Prostate gland (tissue), 2 donors: Measurements from ENCODE around the gene SBSN. TPM values are rescaled to one million over a fixed set of nuclear protein-coding genes. Genes with fewer than 3 reads are reported as not detected.

Experiments used
- DNase-seq: peaks from one replicate; pipeline ENCODE4 v3.0.0-alpha.2; 2019; ENCODE audit warnings: low spot score
- H3K27ac ChIP-seq, 2 donors: fragments of 200-600 bp; sonication (generic); 2 replicates each; pipeline ENCODE4 v1.5.1; 2017 to 2019
- H3K27me3 ChIP-seq: fragments of 200-600 bp; sonication (generic); replicated peaks from 2 replicates; pipeline ENCODE4 v1.5.1; 2019; ENCODE audit not compliant: insufficient read depth
- H3K36me3 ChIP-seq, 2 donors: fragments of 200-600 bp; sonication (generic); 1 replicate in 1 of 2; 2 replicates in 1 of 2; pipeline versions ENCODE4 v1.5.1 to v1.8.1; 2017 to 2019
- H3K4me1 ChIP-seq: fragments of 200-600 bp; sonication (generic); replicated peaks from 2 replicates; pipeline ENCODE4 v1.5.1; 2019
- H3K4me3 ChIP-seq, 2 donors: fragments of 200-600 bp; sonication (generic); 2 replicates each; pipeline ENCODE4 v1.5.1; 2017 to 2019
- H3K9me3 ChIP-seq: fragments of 200-600 bp; sonication (generic); 2 replicates; pipeline ENCODE4 v1.5.1; 2017
- CTCF ChIP-seq, 4 experiments: fragments of 200-600 bp in 2 of 4; fragments of 450-650 bp in 2 of 4; sonication (generic) in 2 of 4; IDR thresholded peaks; 1 replicate in 3 of 4; 2 replicates in 1 of 4; pipeline ENCODE4 v1.5.1; 2016 to 2019; ENCODE audit warnings: antibody characterized with exemption in 4 of 4, mild to moderate bottlenecking in 2 of 4, moderate library complexity in 2 of 4
- POLR2A ChIP-seq: fragments of 450-650 bp; IDR thresholded peaks from one replicate; pipeline ENCODE4 v1.6.1; 2016; ENCODE audit warnings: antibody characterized with exemption, mild to moderate bottlenecking
- POLR2AphosphoS5 ChIP-seq: sonication (generic); formaldehyde crosslinking; IDR thresholded peaks from one replicate; pipeline ENCODE4 v1.6.1; 2017; ENCODE audit warnings: antibody characterized with exemption
- WGBS: methylation state at CpG from one replicate; pipeline ENCODE4 v1.1.5; 2018; 5-methylcytosine and 5-hydroxymethylcytosine counted together
- intact Hi-C: fragments of 100-400 bp; cut with DNase I; formaldehyde crosslinking; loops from one replicate; pipeline ENCODE4 v1.14.2; 2022
- total RNA-seq, 2 donors: library from RNA; depleted of rRNA; stranded (reverse); fragments of >200 nt; gene quantifications; one replicate each; pipeline ENCODE4 v1.1.0, GENCODE V29; 2016

SBSN gene
- total RNA-seq, 2 donors from 2014 or later, result 0.32 to 4.9 TPM

- H3K9me3 ChIP-seq, result no peaks in the 10 kb centered on the region
- H3K4me3 ChIP-seq, result no peak overlapping the region
- WGBS, result 85% methylated on average over 4 of the region's 4 CpGs
- intact Hi-C loops, result no loop called here
- no peak overlapping the region for H3K27ac ChIP-seq
- no peaks in the 10 kb centered on the region for H3K27me3 ChIP-seq
- no peaks in the 10 kb centered on the region for H3K36me3 ChIP-seq
- no peak for DNase-seq
- no peaks in the 10 kb centered on the region for H3K4me1 ChIP-seq
- no peak for TF ChIP-seq CTCF (IDR thresholded peaks at IDR 0.05)
- no peak for TF ChIP-seq POLR2AphosphoS5
Observed at GRCh38 chr19:35525873-35526272, 2.2 kb downstream of the SBSN start.

- no peak overlapping the region for H3K27ac ChIP-seq
- no peak for DNase-seq
- no peaks in the 10 kb centered on the region for H3K4me1 ChIP-seq
- intact Hi-C loops, result no loop called here
- H3K4me3 ChIP-seq, result no peak overlapping the region
- WGBS, result 37% methylated on average over 11 of the region's 11 CpGs
- H3K36me3 ChIP-seq, result no peaks in the 10 kb centered on the region
- TF ChIP-seq POLR2A (no peak), POLR2AphosphoS5 (no peak), CTCF (IDR thresholded peaks at IDR 0.05) (no peak)
- no peaks in the 10 kb centered on the region for H3K9me3 ChIP-seq
- no peaks in the 10 kb centered on the region for H3K27me3 ChIP-seq
Observed at GRCh38 chr19:35524181-35524837, 3.8 kb downstream of the SBSN start.

- WGBS, result 52% methylated on average over 12 of the region's 12 CpGs
- no peak for TF ChIP-seq POLR2AphosphoS5
- no peak for TF ChIP-seq POLR2A
- TF ChIP-seq CTCF (IDR thresholded peaks at IDR 0.05), result no peak
- Histone ChIP-seq H3K4me3 (no peak overlapping the region), H3K27ac (no peak overlapping the region), H3K4me1 (no peaks in the 10 kb centered on the region), H3K9me3 (no peaks in the 10 kb centered on the region), H3K27me3 (no peaks in the 10 kb centered on the region), H3K36me3 (no peaks in the 10 kb centered on the region)
- no peak for DNase-seq
- intact Hi-C loops, result no loop called here
Observed at GRCh38 chr19:35522745-35523327, 5.3 kb downstream of the SBSN start.

GRCh38 chr19:35521124-35521743 lies 6.9 kb downstream of the SBSN start:
- Histone ChIP-seq H3K36me3 (no peaks in the 10 kb centered on the region), H3K27ac (no peak overlapping the region), H3K9me3 (no peaks in the 10 kb centered on the region), H3K27me3 (no peaks in the 10 kb centered on the region), H3K4me1 (no peaks in the 10 kb centered on the region), H3K4me3 (no peak overlapping the region)
- 65% methylated on average over 15 of the region's 16 CpGs for WGBS
- intact Hi-C loops, result no loop called here
- TF ChIP-seq CTCF (IDR thresholded peaks at IDR 0.05) (no peak), POLR2AphosphoS5 (no peak), POLR2A (no peak)
- no peak for DNase-seq

- no peak for DNase-seq
- TF ChIP-seq POLR2A (no peak), POLR2AphosphoS5 (no peak), CTCF (IDR thresholded peaks at IDR 0.05) (no peak)
- Histone ChIP-seq H3K27me3 (peaks cover 3% of the 10 kb centered on the region), H3K9me3 (no peaks in the 10 kb centered on the region), H3K4me1 (no peaks in the 10 kb centered on the region), H3K36me3 (no peaks in the 10 kb centered on the region), H3K4me3 (no peak overlapping the region), H3K27ac (no peak overlapping the region)
- intact Hi-C loops, result no loop called here
- WGBS, result 29% methylated on average over 7 of the region's 7 CpGs
Observed at GRCh38 chr19:35519291-35519690, 8.8 kb downstream of the SBSN start.
